SHP77 (cell line): Measurements from ENCODE around the gene FOXP1.

ENCODE experiments used
- DNase-seq, 2 experiments: peaks; one replicate each; lab custom pipeline; 2025; lab: John Stamatoyannopoulos, UW

Gene FOXP1

GRCh38 chr3:71428841-71429596 is 154.5 kb downstream of the FOXP1 start:
- no peak for DNase-seq

GRCh38 chr3:71425491-71426071 is 157.9 kb downstream of the FOXP1 start:
- DNase-seq = no peak

DNA sequence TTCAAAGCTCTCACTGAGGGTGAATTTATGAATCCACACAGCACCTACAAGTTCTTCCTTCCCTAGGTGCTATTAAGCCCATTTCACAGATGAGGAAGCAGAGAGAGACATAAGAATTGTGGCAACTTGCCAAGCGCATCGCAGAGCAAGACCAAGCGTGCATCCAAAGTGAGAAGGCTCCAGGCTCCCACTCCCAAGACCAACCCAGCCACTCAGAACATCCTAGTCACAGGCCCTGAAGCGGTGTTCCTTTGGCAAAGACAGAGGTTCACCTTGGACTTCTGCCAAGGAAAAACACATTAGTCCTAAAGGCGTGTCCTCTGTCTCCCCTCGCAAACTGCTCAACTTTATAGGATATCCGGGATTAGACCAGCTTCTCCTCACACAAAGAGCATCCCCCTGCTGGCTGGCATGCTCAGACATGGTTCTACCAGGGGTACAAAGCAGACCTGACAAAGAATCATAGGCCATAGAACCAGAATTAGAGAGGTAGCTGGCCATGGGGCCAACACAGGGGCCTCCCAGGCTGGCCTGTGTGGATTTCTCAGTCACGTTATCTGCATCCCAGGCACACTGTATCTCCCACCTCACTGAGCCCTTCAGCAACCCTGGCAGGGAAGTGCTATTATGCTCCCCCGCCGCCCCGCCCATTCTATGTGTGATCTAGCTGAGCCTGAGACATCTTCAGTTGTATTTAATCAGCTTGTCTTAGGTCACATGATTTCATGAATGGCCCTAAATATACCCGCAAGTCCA is 160.2 kb downstream of the FOXP1 start:
- peak; percentile 79 to 86 for DNase-seq

GRCh38 chr3:71421820-71422566 is 161.5 kb downstream of the FOXP1 start:
- DNase-seq = no peak

GRCh38 chr3:71421475-71421819 is 162.1 kb downstream of the FOXP1 start:
- no peak for DNase-seq

- DNase-seq = no peak
Measured at GRCh38 chr3:71419369-71419768, 164.2 kb downstream of the FOXP1 start.

- DNase-seq = no peak
Measured at GRCh38 chr3:71417791-71418190, 165.7 kb downstream of the FOXP1 start.

DNA sequence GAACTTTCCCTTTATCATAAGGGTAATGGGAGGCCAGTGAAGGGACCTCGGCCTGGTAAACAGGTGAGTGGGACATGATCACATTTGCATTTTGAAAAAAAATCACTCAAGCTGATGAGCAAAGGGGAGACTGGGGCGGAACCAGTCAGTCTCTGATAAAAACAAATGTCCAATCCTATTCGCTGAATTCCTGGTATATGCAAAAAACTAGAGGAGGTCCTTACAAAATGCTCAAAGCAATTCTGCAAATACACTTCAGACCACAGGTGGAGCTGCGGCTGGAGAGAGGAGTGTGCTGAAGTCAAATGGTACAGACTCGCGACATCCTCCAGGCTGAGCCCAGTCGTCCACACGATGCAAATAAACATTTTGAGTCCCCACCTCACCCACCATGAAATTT is 166.7 kb downstream of the FOXP1 start:
- peak in 1 of 2 experiments; percentile 9 for DNase-seq

- no peak for DNase-seq
Measured at GRCh38 chr3:71415681-71416122, 167.8 kb downstream of the FOXP1 start.

- no peak for DNase-seq
Measured at GRCh38 chr3:71414189-71414927, 169.2 kb downstream of the FOXP1 start.

GRCh38 chr3:71413572-71413971 is 170.0 kb downstream of the FOXP1 start:
- no peak for DNase-seq

DNA sequence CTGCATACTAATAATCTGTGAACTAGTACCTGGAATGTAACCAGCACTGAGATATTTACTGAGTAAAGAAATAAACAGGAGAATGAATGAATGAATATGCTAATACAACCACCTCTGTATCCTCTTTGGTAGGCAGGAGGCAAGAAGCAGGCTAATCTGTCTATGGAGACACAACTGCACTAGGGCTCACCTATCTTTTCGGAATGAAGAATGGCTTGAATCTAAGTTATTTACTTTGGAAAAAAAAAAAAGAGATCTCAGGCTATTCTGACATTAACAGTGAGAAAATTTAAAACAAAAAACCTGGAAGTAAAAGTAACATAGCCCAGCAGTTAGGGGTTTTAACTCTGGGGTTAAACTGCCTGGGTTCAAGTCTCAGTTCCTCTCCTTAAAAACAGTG is 174.2 kb downstream of the FOXP1 start:
- no peak for DNase-seq

DNA sequence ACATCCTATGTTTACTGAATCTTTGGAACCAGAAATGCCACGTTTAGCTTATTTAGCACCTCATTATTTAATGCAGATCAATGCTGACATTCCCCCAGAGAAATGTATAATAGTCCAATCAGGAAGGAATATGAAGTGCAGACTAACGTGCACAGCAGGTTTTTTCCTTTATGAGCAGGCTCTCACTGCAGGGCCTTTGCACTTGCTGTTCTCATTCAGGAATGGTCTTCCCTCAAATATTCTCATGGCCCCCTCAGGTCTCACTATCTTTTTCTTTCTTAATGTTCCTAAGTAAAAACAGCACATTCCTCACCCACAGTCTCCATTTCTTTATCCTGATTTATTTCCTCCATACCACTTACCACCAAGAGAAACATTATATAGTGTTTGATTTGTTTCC is 174.6 kb downstream of the FOXP1 start:
- no peak for DNase-seq

DNA sequence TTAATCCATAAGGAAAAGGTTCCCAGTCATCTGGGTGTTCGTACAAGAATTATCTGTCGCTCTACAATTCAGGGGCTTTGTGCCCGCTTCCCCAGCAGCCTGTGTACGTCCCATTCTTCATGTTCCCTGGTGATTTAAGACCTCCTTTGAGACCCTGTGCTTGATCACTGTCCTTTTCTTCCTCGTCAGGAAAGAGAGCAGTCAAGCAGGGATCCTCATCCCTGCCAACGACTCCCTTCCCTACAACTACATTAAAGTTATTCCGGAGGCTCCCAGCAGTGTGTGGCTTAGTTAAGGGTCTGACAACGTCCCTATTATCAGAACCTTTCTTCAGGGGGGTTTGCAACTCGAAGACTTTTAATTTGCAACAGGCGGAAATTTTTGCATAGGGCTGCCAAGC is 175.7 kb downstream of the FOXP1 start:
- no peak for DNase-seq

DNA sequence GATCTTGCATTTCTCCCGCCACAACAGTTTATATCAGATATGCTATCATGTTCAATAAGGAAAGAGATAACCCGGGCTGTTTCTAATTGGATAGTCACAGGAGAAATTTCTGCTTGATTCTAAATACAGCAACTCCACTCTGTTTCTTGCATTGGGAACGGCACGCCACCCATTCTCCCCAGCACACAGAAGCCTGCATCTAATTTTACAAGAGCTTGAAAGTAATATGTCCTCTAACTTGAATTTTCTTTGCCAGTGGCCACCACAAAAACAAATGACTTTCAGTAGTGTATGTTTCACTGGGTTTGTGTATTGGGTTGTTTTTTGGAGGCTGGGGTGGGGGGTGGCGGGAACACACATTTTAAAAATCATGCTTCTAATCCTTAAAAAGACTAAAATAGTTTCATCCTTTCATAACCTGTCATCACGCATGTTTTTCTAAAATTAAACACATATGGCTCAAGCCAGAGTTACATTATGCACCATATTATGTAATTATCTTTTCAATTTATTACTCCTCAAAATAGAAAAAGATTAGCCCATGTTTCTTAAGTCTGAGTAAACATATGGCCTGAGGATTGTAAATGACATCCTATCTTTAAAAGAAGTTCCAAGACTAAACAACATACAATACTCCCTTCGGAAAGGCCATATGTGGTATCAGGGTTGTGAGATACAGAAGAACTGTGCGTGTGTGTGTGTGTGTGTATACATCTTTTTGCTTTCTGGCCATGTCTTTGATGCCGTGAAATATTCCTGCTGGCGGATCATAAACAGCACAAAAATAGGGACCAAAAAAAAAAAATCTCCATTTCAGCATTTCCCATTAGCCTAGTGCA is 176.3 kb downstream of the FOXP1 start:
- DNase-seq = no peak

- no peak for DNase-seq
Measured at GRCh38 chr3:71402911-71403310, 180.6 kb downstream of the FOXP1 start.

GRCh38 chr3:71402280-71402679 is 181.2 kb downstream of the FOXP1 start:
- DNase-seq = no peak

- DNase-seq = no peak
Measured at GRCh38 chr3:71401695-71402231, 181.8 kb downstream of the FOXP1 start.

DNA sequence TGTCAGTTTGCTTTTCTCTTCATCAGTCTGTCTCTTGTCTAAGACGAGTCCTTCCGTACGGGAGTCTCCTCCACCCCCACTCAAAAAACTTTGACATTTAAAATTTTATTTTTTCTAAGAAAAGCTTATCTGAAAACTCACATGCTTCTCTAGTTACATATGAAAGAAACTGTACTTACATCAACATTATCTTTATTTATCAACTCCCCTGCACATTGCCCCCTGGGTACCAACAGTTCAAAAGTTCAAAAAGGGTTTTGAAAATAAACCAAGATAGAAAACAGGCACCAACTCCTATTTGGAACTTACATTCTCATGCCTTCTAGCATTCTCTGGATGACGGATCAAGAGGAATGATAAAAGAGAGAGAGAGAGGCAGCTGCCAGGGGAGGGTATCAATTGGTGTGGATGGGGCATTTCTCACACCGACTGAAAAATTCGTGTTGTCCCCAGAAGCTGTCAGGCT is 182.5 kb downstream of the FOXP1 start:
- no peak for DNase-seq

DNA sequence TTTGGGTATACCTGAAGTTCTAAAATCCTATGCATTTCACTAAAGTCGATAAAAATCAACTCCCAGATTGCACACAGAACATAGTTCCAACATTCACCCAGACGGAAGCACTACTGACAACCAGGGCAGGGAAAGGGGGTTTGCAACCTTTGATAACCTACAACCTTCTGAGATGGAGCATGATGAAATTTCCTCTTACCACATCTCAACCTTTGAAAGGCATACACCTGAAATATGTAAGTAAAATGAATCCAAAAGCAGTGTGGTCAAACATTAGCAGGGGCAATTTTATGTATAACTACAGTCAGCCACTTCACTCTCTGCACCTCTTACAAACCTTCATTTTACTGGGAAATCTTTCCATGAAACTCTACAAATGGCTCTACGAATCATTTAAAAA is 184.1 kb downstream of the FOXP1 start:
- no peak for DNase-seq
